Lower lobe of right lung (tissue), 2 donors: ENCODE measurements around the gene NECAB2. TPM values are rescaled to one million over a fixed set of nuclear protein-coding genes. Genes with fewer than 3 reads are reported as not detected.

Experiments
- ATAC-seq, 2 donors: fragments of 200-7000 bp; cut with Tn5 transposase; one replicate each; pipeline ENCODE4 v1.9.1; 2020 to 2022; ENCODE audit warnings: mild to moderate bottlenecking in 2 of 2, moderate library complexity in 2 of 2
- DNase-seq: peaks from one replicate; pipeline ENCODE4 v3.0.0-alpha.2; 2020
- H3K27ac ChIP-seq: fragments of 200-600 bp; one replicate; pipeline ENCODE4 v1.8.0; 2022
- H3K27me3 ChIP-seq: fragments of 200-600 bp; one replicate; pipeline ENCODE4 v1.8.0; 2022; ENCODE audit warnings: low read depth
- H3K36me3 ChIP-seq: fragments of 200-600 bp; one replicate; pipeline ENCODE4 v1.8.0; 2022; ENCODE audit warnings: mild to moderate bottlenecking
- H3K4me1 ChIP-seq: fragments of 200-600 bp; one replicate; pipeline ENCODE4 v1.8.0; 2022
- H3K4me3 ChIP-seq: fragments of 200-600 bp; one replicate; pipeline ENCODE4 v1.8.0; 2022; ENCODE audit warnings: mild to moderate bottlenecking
- H3K9me3 ChIP-seq: fragments of 200-600 bp; one replicate; pipeline ENCODE4 v1.8.0; 2022
- intact Hi-C: fragments of 100-400 bp; cut with DNase I; formaldehyde crosslinking; loops from one replicate; pipeline ENCODE4 v1.11.0; 2022
- total RNA-seq: library from RNA; stranded (reverse); fragmentation: NEBNext Ultra II Directional; extraction: Animal tissue kit (Norgen Biotek cat#: 25700); gene quantifications from one replicate; pipeline ENCODE4 v1.2.1, GENCODE V29; 2021
- TF ChIP-seq, protein P1 (sequence below): fragments of 200-600 bp; IDR thresholded peaks from one replicate; pipeline ENCODE4 v1.8.0; 2022; ENCODE audit warnings: antibody characterized with exemption, mild to moderate bottlenecking
- donor health status: DM: no; HTN: yes; CAD: no; lungs with severe emphysema.

NECAB2 gene
- total RNA-seq, 1 donor from 2014 or later: 0.44 TPM

DNA sequence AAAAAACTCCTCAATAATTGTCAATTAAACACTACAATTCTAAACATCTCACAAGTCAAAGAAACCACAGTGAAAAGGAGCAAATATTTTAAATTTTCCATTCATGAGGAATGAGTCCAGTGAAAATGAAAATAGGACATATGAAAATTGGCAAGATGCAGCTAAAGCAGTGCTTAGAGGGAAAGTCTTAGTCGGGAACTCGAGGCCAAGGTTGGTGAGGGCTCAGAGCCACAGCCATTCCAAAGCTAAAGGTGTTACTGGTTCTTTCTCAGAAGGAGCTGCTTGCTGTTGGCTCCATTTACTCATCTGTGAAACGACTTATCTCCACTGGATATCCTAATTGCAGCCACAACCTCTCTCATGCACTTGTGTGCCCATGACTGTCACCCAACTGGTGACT, 68.1 kb downstream of the NECAB2 start:
- ATAC-seq (no peak), DNase-seq (no peak)
- intact Hi-C loops: no loop called here
- Histone ChIP-seq H3K9me3 (peaks cover 8% of the 10 kb centered on the region), H3K36me3 (no peaks in the 10 kb centered on the region), H3K4me1 (no peaks in the 10 kb centered on the region), H3K27ac (no peak overlapping the region), H3K4me3 (no peak overlapping the region), H3K27me3 (peaks cover 8% of the 10 kb centered on the region)
- TF ChIP-seq, protein P1, sequence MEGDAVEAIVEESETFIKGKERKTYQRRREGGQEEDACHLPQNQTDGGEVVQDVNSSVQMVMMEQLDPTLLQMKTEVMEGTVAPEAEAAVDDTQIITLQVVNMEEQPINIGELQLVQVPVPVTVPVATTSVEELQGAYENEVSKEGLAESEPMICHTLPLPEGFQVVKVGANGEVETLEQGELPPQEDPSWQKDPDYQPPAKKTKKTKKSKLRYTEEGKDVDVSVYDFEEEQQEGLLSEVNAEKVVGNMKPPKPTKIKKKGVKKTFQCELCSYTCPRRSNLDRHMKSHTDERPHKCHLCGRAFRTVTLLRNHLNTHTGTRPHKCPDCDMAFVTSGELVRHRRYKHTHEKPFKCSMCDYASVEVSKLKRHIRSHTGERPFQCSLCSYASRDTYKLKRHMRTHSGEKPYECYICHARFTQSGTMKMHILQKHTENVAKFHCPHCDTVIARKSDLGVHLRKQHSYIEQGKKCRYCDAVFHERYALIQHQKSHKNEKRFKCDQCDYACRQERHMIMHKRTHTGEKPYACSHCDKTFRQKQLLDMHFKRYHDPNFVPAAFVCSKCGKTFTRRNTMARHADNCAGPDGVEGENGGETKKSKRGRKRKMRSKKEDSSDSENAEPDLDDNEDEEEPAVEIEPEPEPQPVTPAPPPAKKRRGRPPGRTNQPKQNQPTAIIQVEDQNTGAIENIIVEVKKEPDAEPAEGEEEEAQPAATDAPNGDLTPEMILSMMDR: no peak

DNA sequence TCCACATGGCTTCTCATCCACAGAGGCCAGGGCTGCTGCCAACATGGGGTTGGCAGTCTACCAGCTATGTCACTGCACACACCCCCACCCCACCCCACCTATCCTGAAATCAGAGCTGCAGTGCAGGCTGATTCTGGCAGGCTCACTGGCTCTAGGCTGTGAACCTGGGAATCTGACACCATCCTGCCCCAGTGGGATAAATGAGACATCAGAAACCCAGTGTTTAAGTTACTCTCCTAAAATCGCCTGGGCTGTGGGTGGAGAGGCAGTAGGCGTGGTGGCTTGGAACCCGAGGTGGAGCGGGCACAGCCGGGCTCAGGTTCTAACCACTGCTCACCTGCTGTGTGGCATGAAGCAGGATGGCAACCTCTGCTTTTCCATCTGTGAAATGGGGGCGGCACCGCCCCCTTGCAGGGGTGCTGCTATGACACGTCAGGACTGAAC, 69.0 kb downstream of the NECAB2 start:
- Histone ChIP-seq H3K27me3 (peaks cover 12% of the 10 kb centered on the region), H3K4me1 (no peaks in the 10 kb centered on the region), H3K27ac (no peak overlapping the region), H3K9me3 (peaks cover 8% of the 10 kb centered on the region), H3K36me3 (no peaks in the 10 kb centered on the region), H3K4me3 (no peak overlapping the region)
- no peak for ATAC-seq
- no peak for DNase-seq
- TF ChIP-seq, protein P1: no peak
- intact Hi-C loops: no loop called here

DNA sequence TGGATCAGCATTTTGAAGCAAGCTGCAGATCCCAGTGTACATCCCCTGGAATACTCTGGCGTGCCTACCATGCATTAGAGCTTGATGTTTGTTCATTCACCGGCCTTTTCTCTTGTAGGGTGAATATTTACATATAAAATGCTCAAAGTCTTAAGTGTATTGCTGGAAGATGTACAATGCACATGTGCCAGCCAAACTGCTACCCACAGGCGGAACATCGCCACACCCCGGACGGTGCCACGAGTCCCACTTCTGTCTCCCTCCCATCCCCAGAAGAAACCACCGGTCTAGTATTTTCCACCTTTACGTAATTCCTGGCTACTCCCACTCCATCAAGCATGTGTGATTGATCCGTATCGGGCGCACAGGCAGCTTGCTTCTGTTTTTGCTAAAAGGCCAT, 70.4 kb downstream of the NECAB2 start:
- DNase-seq (no peak), ATAC-seq (no peak)
- Histone ChIP-seq H3K4me3 (no peak overlapping the region), H3K27me3 (peaks cover 11% of the 10 kb centered on the region), H3K9me3 (peaks cover 8% of the 10 kb centered on the region), H3K4me1 (no peaks in the 10 kb centered on the region), H3K36me3 (no peaks in the 10 kb centered on the region), H3K27ac (no peak overlapping the region)
- intact Hi-C loops: no loop called here
- TF ChIP-seq, protein P1: no peak

DNA sequence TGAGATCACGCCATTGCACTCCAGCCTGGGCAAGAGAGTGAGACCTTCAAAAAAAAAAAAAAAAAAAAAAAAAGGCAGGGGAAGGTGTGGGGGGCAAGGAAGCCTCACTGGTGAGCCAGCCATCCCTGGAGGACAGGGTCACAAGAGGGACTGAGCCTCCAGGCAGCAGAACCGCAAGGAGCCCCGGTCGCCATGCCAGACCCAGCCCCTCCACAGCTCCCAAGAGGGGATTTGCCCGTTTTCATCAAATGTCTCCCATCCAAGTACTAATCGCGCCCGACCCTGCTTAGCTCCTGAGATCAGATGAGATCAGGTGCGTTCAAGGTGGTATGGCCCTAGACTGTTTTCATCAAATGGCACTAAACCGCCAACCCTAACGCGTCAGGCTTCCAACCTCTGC, 71.7 kb downstream of the NECAB2 start:
- Histone ChIP-seq H3K27ac (no peak overlapping the region), H3K9me3 (peaks cover 8% of the 10 kb centered on the region), H3K4me1 (no peaks in the 10 kb centered on the region), H3K36me3 (no peaks in the 10 kb centered on the region), H3K27me3 (peaks cover 16% of the 10 kb centered on the region), H3K4me3 (no peak overlapping the region)
- TF ChIP-seq, protein P1: no peak
- intact Hi-C loops: no loop called here
- no peak for ATAC-seq
- DNase-seq: no peak

DNA sequence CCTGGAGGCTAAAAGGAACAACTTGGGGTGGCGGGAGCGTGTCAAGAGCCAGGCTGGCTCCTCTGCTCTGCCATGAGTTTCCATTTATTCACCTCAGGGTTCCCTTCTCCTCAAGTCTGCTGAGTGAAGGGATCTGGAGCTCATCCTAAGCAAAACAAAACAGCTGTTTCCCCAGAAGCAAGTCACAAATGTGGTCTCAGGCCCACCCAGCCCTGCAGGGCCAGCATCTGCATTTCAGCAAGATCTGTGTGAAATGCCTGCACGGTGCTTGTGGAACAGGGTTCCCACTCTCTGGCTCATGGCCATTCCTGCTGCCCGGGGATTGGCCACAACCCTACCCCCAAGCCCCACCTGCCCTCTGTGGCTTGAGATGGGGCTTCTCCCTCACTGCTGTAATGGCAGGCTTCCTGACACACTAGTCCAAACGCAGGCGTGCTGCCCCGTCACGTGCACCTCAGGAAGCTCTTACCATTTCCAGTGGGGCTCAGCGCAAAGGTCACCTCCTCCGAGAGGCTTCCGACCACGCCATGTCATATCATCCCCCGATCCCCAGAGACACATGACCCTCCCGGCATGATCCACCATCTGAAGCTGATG, 72.3 kb downstream of the NECAB2 start:
- intact Hi-C loops: no loop called here
- Histone ChIP-seq H3K27ac (no peak overlapping the region), H3K36me3 (no peaks in the 10 kb centered on the region), H3K4me3 (no peak overlapping the region), H3K27me3 (peaks cover 20% of the 10 kb centered on the region), H3K9me3 (peaks cover 8% of the 10 kb centered on the region), H3K4me1 (no peaks in the 10 kb centered on the region)
- ATAC-seq (no peak), DNase-seq (no peak)
- TF ChIP-seq, protein P1: no peak
